Anterior cingulate cortex (tissue), 58 donors: ENCODE data around the gene PRPF31.

Source experiments
- DNase-seq, 58 donors: peaks; one replicate each; lab custom pipeline; 2025; lab: John Stamatoyannopoulos, UW

Gene PRPF31

GRCh38 chr19:54137699-54138488 is 22.3 kb downstream of the PRPF31 start, which contains the start of gene CNOT3:
Gene CNOT3, plus strand, starts transcription at chr19:54137762. Its CDS starts 5,217 bp downstream, at chr19:54142979.
- DNase-seq, result peak in 3 of 58 donors; percentile 13 to 42 (median 25)

- no peak for DNase-seq
Observed at GRCh38 chr19:54138489-54139256, 23.1 kb downstream of the PRPF31 start.

GRCh38 chr19:54141356-54141755 is 25.8 kb downstream of the PRPF31 start:
- no peak for DNase-seq

- no peak for DNase-seq
Observed at GRCh38 chr19:54142166-54142780, 26.7 kb downstream of the PRPF31 start.

GRCh38 chr19:54145541-54146158 is 30.1 kb downstream of the PRPF31 start:
- no peak for DNase-seq

GRCh38 chr19:54147676-54148075 is 32.1 kb downstream of the PRPF31 start:
- peak in 1 of 58 donors; percentile 19 for DNase-seq

- peak in 1 of 58 donors; percentile 62 for DNase-seq
Observed at GRCh38 chr19:54148158-54148557, 32.6 kb downstream of the PRPF31 start.

- DNase-seq, result no peak
Observed at GRCh38 chr19:54149021-54149812, 33.7 kb downstream of the PRPF31 start.

- peak in 3 of 58 donors; percentile 3 to 14 (median 13) for DNase-seq
Observed at GRCh38 chr19:54151362-54152035, 35.9 kb downstream of the PRPF31 start.

- DNase-seq, result no peak
Observed at GRCh38 chr19:54152267-54152666, 36.7 kb downstream of the PRPF31 start.

- DNase-seq, result no peak
Observed at GRCh38 chr19:54152878-54153524, 37.4 kb downstream of the PRPF31 start.

GRCh38 chr19:54153731-54154326 is 38.3 kb downstream of the PRPF31 start:
- no peak for DNase-seq

- DNase-seq, result no peak
Observed at GRCh38 chr19:54154603-54155345, 39.2 kb downstream of the PRPF31 start.

- no peak for DNase-seq
Observed at GRCh38 chr19:54155694-54156093, 40.1 kb downstream of the PRPF31 start.

- DNase-seq, result no peak
Observed at GRCh38 chr19:54156490-54156889, 40.9 kb downstream of the PRPF31 start.

- no peak for DNase-seq
Observed at GRCh38 chr19:54156953-54157352, 41.4 kb downstream of the PRPF31 start.

- DNase-seq, result peak in 1 of 58 donors; percentile 16
Observed at GRCh38 chr19:54158812-54159351, 43.3 kb downstream of the PRPF31 start.
